HepG2 (cell line): ENCODE data around the gene SMIM22. TPM values are rescaled to one million over a fixed set of nuclear protein-coding genes. Genes with fewer than 3 reads are reported as not detected.

ENCODE experiments used
- AGO2 ChIP-seq: fragments of 200-400 bp; formaldehyde crosslinking; optimal IDR thresholded peaks from 2 replicates; pipeline ENCODE3; 2017; ENCODE audit warnings: mild to moderate bottlenecking, low read depth, low read length, moderate library complexity
- ARNT ChIP-seq: fragments of 450-650 bp; IDR thresholded peaks from 2 replicates; pipeline ENCODE4 v1.6.1; 2017
- ATF7 ChIP-seq, 2 experiments: fragments of 450-650 bp in 1 of 2; sonication (generic) in 1 of 2; formaldehyde crosslinking in 1 of 2; IDR thresholded peaks; 2 replicates each; pipeline versions ENCODE4 v1.4.0 to v1.6.1; 2016 to 2020; ENCODE audit warnings: antibody characterized with exemption in 1 of 2, mild to moderate bottlenecking in 1 of 2, missing genetic modification reagents in 1 of 2
- ATM ChIP-seq: fragments of 450-650 bp; IDR thresholded peaks from 2 replicates; pipeline ENCODE4 v1.7.1; 2017; ENCODE audit warnings: mild to moderate bottlenecking, borderline replicate concordance
- CREB1 ChIP-seq, 2 experiments: fragments of 450-650 bp in 1 of 2; IDR thresholded peaks; 2 replicates each; pipeline ENCODE4 v1.6.1; 2016 to 2017; ENCODE audit warnings: control low read depth in 1 of 2, mild to moderate bottlenecking in 1 of 2, missing compliant biosample characterization in 1 of 2, missing genetic modification characterization in 1 of 2
- CREB3 ChIP-seq: sonication (generic); formaldehyde crosslinking; IDR thresholded peaks from 2 replicates; pipeline ENCODE4 v1.5.0; 2020; ENCODE audit warnings: missing genetic modification reagents
- HNF4G ChIP-seq, 2 experiments: sonication (generic) in 1 of 2; formaldehyde crosslinking in 1 of 2; IDR thresholded peaks; 2 replicates each; pipeline versions ENCODE4 v1.4.0 to v1.6.1; 2011 to 2020; ENCODE audit warnings: borderline replicate concordance in 2 of 2, low read depth in 2 of 2, mild to moderate bottlenecking in 2 of 2, low read length in 1 of 2, missing genetic modification reagents in 1 of 2, moderate library complexity in 1 of 2
- ISL2 ChIP-seq: sonication (generic); formaldehyde crosslinking; IDR thresholded peaks from 2 replicates; pipeline ENCODE4 v1.5.0; 2020; ENCODE audit warnings: missing genetic modification reagents
- JDP2 ChIP-seq: sonication (generic); formaldehyde crosslinking; IDR thresholded peaks from 2 replicates; pipeline ENCODE4 v1.8.1; 2022; ENCODE audit warnings: missing genetic modification reagents, borderline replicate concordance
- KAT7 ChIP-seq: IDR thresholded peaks from 2 replicates; pipeline ENCODE4 v1.6.1; 2018; ENCODE audit warnings: borderline replicate concordance, missing compliant biosample characterization
- NFYB ChIP-seq: sonication (generic); formaldehyde crosslinking; IDR thresholded peaks from 2 replicates; pipeline ENCODE4 v1.4.0; 2020; ENCODE audit warnings: missing genetic modification reagents
- ONECUT2 ChIP-seq: sonication (generic); formaldehyde crosslinking; IDR thresholded peaks from 2 replicates; pipeline ENCODE4 v1.4.0; 2020; ENCODE audit warnings: missing genetic modification reagents
- POLR2G ChIP-seq: fragments of 200-400 bp; formaldehyde crosslinking; IDR thresholded peaks from 2 replicates; pipeline ENCODE4 v1.6.1; 2018; ENCODE audit warnings: mild to moderate bottlenecking, low read depth, low read length, moderate library complexity
- PRPF4 ChIP-seq: fragments of 200-400 bp; formaldehyde crosslinking; IDR thresholded peaks from 2 replicates; pipeline ENCODE4 v1.6.1; 2016; ENCODE audit warnings: low read length, low read depth; ENCODE audit not compliant: poor library complexity, severe bottlenecking
- RELA ChIP-seq: sonication (generic); formaldehyde crosslinking; IDR thresholded peaks from 2 replicates; pipeline ENCODE4 v1.4.0; 2020; ENCODE audit warnings: missing genetic modification reagents
- RXRA ChIP-seq: sonication (generic); formaldehyde crosslinking; IDR thresholded peaks from 2 replicates; pipeline ENCODE4 v1.5.1; 2020; ENCODE audit warnings: missing genetic modification reagents
- TSC22D2 ChIP-seq: sonication (generic); formaldehyde crosslinking; IDR thresholded peaks from 2 replicates; pipeline ENCODE4 v1.5.1; 2020; ENCODE audit warnings: missing genetic modification reagents, mild to moderate bottlenecking, borderline replicate concordance
- ZC3H13 ChIP-seq: sonication (generic); formaldehyde crosslinking; IDR thresholded peaks from 2 replicates; pipeline ENCODE4 v1.8.1; 2023; ENCODE audit warnings: mild to moderate bottlenecking, missing genetic modification reagents, moderate library complexity
- ZFP37 ChIP-seq: sonication (generic); formaldehyde crosslinking; IDR thresholded peaks from 2 replicates; pipeline ENCODE4 v1.4.0; 2020; ENCODE audit warnings: missing genetic modification reagents, borderline replicate concordance
- ZFX ChIP-seq: sonication (generic); formaldehyde crosslinking; IDR thresholded peaks from 2 replicates; pipeline ENCODE4 v1.4.0; 2020; ENCODE audit warnings: mild to moderate bottlenecking, low read depth, missing genetic modification reagents, moderate library complexity
- ZNF276 ChIP-seq: sonication (generic); formaldehyde crosslinking; IDR thresholded peaks from 2 replicates; pipeline ENCODE4 v1.4.0; 2020; ENCODE audit warnings: mild to moderate bottlenecking, low read depth, missing genetic modification reagents
- ZNF788 ChIP-seq: sonication (generic); formaldehyde crosslinking; IDR thresholded peaks from 2 replicates; pipeline ENCODE4 v1.5.0; 2020; ENCODE audit warnings: mild to moderate bottlenecking, missing genetic modification reagents, borderline replicate concordance
- polyA plus RNA-seq, 8 experiments: library from polyadenylated mRNA; depleted of rRNA in 3 of 8; stranded (reverse) in 7 of 8; unstranded in 1 of 8; fragments of >200 nt; fragmentation: Illumina TruSeq in 4 of 8; extraction: Trizol in 4 of 8; gene quantifications; 2 replicates each; pipeline versions ENCODE4 v1.2.1 to v1.2.3, GENCODE V29; 2011 to 2016; ENCODE audit warnings: low read depth in 4 of 8, missing spikeins in 1 of 8, mixed read lengths in 1 of 8; ENCODE audit not compliant: insufficient read depth in 1 of 8
- total RNA-seq, 5 experiments: library from RNA; depleted of rRNA; stranded (reverse); fragments of >200 nt; fragmentation: Illumina TruSeq; extraction: Trizol; gene quantifications; 2 replicates each; pipeline ENCODE4 v1.2.3, GENCODE V29; 2016; ENCODE audit warnings: low read depth in 1 of 5
- TF ChIP-seq, protein P1 (sequence below): sonication (generic); formaldehyde crosslinking; IDR thresholded peaks from 2 replicates; pipeline ENCODE4 v1.8.1; 2023; ENCODE audit warnings: missing genetic modification reagents, inconsistent platforms, borderline replicate concordance
- TF ChIP-seq, protein P2 (sequence below): sonication (generic); formaldehyde crosslinking; IDR thresholded peaks from 2 replicates; pipeline ENCODE4 v1.4.0; 2020; ENCODE audit warnings: missing genetic modification reagents

The SMIM22 gene
- total and polyA plus RNA-seq, 2 of the 13 experiments (the other 11 are each of a cell fraction or from before 2014, with no cell fraction given) = not detected

GRCh38 chr16:4801962-4802658 lies 6.9 kb downstream of the SMIM22 start, which contains the start of gene ROGDI (continued):
- TF ChIP-seq ATF7 (IDR thresholded peaks at IDR 0.05) (no peak), ATF7 (CRISPR knock-in tag; IDR thresholded peaks at IDR 0.05) (no peak), CREB1 (IDR thresholded peaks at IDR 0.05) (no peak), CREB1 (CRISPR knock-in tag; IDR thresholded peaks at IDR 0.05) (no peak), HNF4G (IDR thresholded peaks at IDR 0.05; ENCODE audit: borderline replicate concordance, low read depth, low read length) (no peak), HNF4G (CRISPR knock-in tag; IDR thresholded peaks at IDR 0.05; ENCODE audit: borderline replicate concordance, low read depth) (no peak), AGO2 (no peak), ZFX (CRISPR knock-in tag) (peak; percentile 83), RELA (CRISPR knock-in tag) (0 out of 2 replicates have a peak, but pooled peaks have one; percentile 35), ZFP37 (CRISPR knock-in tag) (no peak), ATM (no peak), CREB3 (no peak), PRPF4 (no peak), TSC22D2 (0 out of 2 replicates have a peak, but pooled peaks have one; percentile 49), ZNF788 (CRISPR knock-in tag) (peak; percentile 30; the same call in 1 of the 2 replicates), NFYB (CRISPR knock-in tag) (no peak), JDP2 (CRISPR knock-in tag) (no peak), ZC3H13 (CRISPR knock-in tag) (no peak), ARNT (no peak), POLR2G (peak; percentile 67), KAT7 (CRISPR knock-in tag) (no peak), ISL2 (0 out of 2 replicates have a peak, but pooled peaks have one; percentile 52), ONECUT2 (CRISPR knock-in tag) (no peak), ZNF276 (CRISPR knock-in tag) (no peak), RXRA (peak; percentile 98)
- TF ChIP-seq, protein P1, sequence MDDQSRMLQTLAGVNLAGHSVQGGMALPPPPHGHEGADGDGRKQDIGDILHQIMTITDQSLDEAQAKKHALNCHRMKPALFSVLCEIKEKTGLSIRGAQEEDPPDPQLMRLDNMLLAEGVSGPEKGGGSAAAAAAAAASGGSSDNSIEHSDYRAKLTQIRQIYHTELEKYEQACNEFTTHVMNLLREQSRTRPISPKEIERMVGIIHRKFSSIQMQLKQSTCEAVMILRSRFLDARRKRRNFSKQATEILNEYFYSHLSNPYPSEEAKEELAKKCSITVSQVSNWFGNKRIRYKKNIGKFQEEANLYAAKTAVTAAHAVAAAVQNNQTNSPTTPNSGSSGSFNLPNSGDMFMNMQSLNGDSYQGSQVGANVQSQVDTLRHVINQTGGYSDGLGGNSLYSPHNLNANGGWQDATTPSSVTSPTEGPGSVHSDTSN = no peak
- TF ChIP-seq, protein P2, sequence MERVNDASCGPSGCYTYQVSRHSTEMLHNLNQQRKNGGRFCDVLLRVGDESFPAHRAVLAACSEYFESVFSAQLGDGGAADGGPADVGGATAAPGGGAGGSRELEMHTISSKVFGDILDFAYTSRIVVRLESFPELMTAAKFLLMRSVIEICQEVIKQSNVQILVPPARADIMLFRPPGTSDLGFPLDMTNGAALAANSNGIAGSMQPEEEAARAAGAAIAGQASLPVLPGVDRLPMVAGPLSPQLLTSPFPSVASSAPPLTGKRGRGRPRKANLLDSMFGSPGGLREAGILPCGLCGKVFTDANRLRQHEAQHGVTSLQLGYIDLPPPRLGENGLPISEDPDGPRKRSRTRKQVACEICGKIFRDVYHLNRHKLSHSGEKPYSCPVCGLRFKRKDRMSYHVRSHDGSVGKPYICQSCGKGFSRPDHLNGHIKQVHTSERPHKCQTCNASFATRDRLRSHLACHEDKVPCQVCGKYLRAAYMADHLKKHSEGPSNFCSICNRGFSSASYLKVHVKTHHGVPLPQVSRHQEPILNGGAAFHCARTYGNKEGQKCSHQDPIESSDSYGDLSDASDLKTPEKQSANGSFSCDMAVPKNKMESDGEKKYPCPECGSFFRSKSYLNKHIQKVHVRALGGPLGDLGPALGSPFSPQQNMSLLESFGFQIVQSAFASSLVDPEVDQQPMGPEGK (CRISPR knock-in tag) = 0 out of 2 replicates have a peak, but pooled peaks have one; percentile 20
